ENCODE results near the gene SHCBP1L.

Gene SHCBP1L

DNA sequence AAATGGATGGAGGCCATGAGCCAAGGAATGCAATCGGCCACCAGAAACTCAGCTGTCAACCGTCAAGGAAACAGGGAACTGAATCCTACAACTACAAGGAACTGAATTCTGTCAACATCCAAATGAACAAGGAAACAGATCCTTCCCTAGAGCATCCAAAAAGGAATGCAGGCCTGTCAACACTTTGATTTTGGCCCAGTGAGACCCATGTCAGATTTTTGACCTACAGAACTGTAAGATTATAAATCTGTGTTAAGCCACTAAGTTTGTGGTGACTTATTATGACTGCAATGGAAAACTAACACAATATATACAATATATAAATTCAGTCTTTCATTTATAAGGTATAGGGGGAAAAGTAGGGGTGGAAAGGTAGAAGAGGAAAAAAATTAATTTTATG, 55.3 kb downstream of the SHCBP1L start:
- in situ Hi-C loops (cut with MboI; ENCODE audit: low sequenced_read_pairs): no loop called here

DNA sequence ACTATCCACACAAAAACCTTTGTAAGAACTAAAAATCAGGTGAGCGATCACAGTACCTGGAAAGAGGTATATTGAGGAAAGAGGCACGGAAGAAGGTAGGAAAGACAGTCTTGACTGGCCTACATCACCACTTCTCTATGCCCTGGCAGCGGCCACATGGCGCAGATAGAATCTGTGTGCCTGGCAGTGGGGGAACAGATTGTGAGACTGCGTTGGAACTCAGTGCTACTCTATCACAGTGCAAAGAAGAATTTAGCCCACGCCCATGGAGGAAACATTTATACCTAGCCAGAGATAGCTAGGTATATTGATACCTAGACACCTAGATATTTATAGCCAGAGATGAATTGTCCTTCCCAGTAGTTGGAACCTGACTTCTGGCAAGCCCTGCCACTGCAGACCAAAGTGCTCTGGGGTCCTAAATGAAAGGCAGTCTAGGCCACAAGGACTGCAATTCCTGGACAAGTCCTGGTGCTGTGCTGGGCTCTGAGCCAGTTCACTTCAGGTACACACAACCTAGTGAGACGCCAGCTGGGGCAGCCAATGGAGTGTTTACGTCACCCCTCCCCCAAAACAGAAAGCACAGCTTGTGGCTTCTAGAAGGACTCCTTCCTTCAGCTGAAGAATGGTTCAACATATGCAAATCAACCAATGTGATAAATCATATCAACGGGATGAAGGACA, 61.9 kb downstream of the SHCBP1L start:
- in situ Hi-C loops (cut with MboI; ENCODE audit: low sequenced_read_pairs): no loop called here

GRCh38 chr1:182889997-182890396, 63.0 kb downstream of the SHCBP1L start:
- in situ Hi-C loops (cut with MboI; ENCODE audit: low sequenced_read_pairs): no loop called here

DNA sequence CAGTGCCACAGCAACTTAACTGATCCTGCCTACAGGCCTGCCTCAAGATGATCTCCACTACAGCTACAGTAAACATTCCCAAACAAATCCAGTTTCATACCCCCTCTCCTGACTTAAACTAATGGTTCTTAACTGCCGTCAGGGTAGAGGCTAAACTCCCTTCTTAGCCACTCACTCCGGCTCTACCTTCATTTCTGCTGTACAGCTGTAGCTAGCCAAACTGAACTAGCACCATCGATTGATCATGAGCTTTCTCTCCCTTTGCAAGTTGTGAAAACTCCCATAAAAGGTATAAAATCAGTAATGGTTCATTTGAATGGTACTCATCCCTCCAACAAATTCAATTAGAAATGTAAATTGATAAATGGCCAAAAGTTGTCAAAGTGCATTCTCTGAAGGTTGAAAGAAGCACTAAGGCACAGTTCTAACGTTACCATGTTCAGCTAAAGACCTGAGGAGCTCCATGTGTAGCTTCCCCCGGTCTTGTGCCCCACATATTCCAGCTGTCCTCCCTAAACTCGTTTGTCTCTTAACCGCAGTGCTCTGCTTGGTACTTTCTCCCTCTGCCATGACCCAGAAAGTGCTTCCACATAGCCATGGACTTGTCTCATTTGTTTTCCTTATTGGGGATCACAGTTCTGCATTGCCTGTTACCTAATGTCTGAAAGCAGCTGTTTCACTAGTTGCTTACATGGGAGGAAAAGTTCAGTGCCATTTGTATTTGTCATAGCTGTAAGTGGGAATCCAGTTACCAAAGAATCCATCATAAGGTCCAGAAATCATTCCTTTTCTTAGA, 64.0 kb downstream of the SHCBP1L start:
- in situ Hi-C loops (cut with MboI; ENCODE audit: low sequenced_read_pairs): no loop called here

DNA sequence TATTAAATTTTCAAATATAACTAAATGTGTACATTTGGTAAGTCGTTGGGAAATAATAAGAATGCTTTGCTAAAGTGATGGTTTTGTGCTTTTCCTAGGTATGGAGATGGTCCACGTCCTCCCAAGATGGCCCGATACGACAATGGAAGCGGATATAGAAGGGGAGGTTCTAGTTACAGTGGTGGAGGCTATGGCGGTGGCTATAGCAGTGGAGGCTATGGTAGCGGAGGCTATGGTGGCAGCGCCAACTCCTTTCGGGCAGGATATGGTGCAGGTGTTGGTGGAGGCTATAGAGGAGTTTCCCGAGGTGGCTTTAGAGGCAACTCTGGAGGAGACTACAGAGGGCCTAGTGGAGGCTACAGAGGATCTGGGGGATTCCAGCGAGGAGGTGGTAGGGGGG, 66.0 kb downstream of the SHCBP1L start:
- in situ Hi-C loops (cut with MboI; ENCODE audit: low sequenced_read_pairs): no loop called here

GRCh38 chr1:182885591-182885990, 67.4 kb downstream of the SHCBP1L start:
- in situ Hi-C loops (cut with MboI; ENCODE audit: low sequenced_read_pairs): no loop called here

GRCh38 chr1:182884872-182885271, 68.1 kb downstream of the SHCBP1L start:
- in situ Hi-C loops (cut with MboI; ENCODE audit: low sequenced_read_pairs): no loop called here

GRCh38 chr1:182877842-182878241, 75.1 kb downstream of the SHCBP1L start:
- in situ Hi-C loops (cut with MboI; ENCODE audit: low sequenced_read_pairs): no loop called here

GRCh38 chr1:182877331-182877730, 75.6 kb downstream of the SHCBP1L start:
- in situ Hi-C loops (cut with MboI; ENCODE audit: low sequenced_read_pairs): no loop called here

DNA sequence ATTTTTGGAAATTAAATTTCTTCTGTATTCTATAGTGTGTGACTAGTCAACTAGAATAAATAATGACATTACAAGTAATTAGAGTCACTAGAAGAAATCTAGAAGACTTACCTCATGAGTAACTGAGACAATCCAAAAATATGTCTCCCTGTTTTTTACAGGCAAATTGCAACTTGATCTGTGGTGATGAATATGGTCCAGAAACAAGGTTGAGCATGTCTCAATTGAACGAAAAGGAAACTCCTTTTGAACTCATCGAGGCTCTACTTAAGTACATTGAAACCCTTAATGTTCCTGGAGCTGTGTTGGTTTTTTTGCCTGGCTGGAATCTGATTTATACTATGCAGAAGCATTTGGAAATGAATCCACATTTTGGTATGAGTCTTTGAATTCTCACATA, 77.1 kb downstream of the SHCBP1L start:
- in situ Hi-C loops (cut with MboI; ENCODE audit: low sequenced_read_pairs): no loop called here

DNA sequence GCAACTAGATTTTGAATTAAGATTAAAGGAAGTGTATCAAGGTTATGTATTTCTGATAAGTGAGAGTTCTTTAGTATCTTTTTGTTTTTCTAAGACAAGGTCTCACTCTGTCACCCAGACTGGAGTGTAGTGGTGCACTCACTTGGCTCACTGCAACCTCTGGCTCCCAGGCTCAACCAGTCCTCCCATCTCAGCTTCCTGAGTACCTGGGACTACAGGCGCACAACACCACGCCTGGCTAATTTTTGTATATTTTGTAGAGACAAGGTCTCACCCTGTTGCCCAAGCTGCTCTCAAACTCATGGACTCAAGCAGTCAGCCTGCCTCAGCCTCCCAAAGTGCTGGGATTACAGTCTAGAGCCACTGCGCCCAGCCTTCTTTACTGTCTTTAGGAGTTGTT, 80.1 kb downstream of the SHCBP1L start:
- in situ Hi-C loops (cut with MboI; ENCODE audit: low sequenced_read_pairs): no loop called here

DNA sequence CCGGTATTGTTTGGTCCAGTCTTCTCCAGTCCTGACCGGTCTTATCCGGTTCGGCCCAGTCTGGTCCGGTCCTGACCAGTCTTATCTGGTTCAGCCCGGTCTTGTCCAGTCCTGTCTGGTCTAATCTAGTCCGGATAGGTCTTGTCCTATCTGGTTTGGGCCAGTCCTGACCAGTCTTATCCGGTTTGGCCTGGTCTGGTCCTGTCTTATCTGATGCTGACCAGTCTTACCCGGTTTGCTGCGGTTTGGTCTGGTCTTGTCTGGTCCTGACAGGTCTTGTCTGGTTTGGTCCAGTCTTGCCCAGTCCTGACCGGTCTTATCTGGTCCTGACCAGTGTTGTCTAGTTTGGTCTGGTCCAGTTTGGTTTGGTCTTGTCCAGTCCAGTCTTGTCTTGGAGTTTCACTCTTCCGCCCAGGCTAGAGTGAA, 83.7 kb downstream of the SHCBP1L start:
- in situ Hi-C loops (cut with MboI; ENCODE audit: low sequenced_read_pairs): no loop called here

DNA sequence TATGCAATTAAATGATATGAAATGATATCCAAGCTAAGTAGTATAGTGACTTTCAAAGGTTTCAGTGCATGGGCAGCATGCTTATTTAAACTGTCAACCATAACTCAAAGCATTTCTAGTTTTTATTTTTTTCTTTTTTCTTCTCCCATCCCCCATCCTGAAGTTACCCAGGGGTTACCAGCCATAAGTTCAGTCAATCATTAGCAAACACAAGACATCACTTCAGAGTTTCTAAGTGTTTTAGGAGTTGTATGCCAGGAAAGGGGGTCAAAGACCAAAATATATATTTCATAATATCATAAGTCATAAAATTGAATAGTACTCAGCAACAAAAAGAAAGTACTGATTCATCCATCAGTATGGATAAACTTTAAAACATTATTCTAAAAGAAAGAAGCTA, 85.1 kb downstream of the SHCBP1L start:
- in situ Hi-C loops (cut with MboI; ENCODE audit: low sequenced_read_pairs): no loop called here

- in situ Hi-C loops (cut with MboI; ENCODE audit: low sequenced_read_pairs): no loop called here
Measured at GRCh38 chr1:182863940-182864339, 89.0 kb downstream of the SHCBP1L start.

DNA sequence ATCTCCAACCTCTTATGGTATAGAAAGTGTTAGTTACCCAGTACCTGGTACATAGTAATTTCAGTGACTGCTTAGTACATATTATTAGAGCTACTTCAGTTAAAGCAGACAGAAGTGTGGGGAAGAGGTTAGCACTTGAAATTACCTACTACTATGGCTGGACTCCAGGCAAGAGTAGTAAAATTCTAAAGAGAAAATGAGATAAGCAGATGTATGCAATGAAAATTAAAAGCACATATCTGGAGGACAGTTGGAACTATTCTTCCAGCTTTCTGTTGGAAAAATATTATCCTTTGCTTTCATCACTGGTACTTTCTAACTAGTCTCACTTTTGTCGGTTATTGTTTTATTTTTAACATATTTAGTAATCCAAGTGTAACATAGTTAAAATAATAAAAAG, 90.1 kb downstream of the SHCBP1L start:
- in situ Hi-C loops (cut with MboI; ENCODE audit: low sequenced_read_pairs): no loop called here

GRCh38 chr1:182861994-182862393, 91.0 kb downstream of the SHCBP1L start:
- in situ Hi-C loops (cut with MboI; ENCODE audit: low sequenced_read_pairs): no loop called here

GRCh38 chr1:182860658-182861057, 92.3 kb downstream of the SHCBP1L start:
- in situ Hi-C loops (cut with MboI; ENCODE audit: low sequenced_read_pairs): no loop called here

DNA sequence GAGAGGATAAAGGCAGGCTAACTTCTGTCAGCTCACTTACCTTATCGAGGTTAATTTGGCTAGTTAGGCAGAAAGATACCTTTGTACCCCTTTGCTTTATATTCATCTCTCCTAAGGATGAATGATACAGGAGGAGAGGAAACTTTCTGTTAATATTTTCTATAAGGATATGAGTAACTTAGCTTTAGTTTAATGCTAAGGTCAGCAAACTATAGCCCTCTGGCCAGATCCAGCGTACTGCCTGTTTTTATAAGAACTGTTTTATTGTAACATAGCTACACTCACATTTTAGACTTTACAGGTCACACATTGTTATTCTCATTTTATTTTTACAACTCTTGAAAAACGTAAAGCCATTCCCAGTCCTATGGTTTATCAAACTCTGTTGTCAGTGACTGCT, 95.8 kb downstream of the SHCBP1L start:
- in situ Hi-C loops (cut with MboI; ENCODE audit: low sequenced_read_pairs): no loop called here

- in situ Hi-C loops (cut with MboI; ENCODE audit: low sequenced_read_pairs): no loop called here
Measured at GRCh38 chr1:182855911-182856310, 97.1 kb downstream of the SHCBP1L start.

GRCh38 chr1:182851825-182852224, 101.1 kb downstream of the SHCBP1L start:
- in situ Hi-C loops (cut with MboI; ENCODE audit: low sequenced_read_pairs): no loop called here

- in situ Hi-C loops (cut with MboI; ENCODE audit: low sequenced_read_pairs): no loop called here
Measured at GRCh38 chr1:182850319-182850718, 102.6 kb downstream of the SHCBP1L start.

Measured in hTERT RPE-1 (cell line).